Activated CD8-positive, alpha-beta memory T cell treated with anti-CD3 and anti-CD28 coated beads, Interleukin-2, amount 50 U/mL, for 24 hours (primary cell): Measurements from ENCODE around the gene DFFB.

ENCODE experiments used
- DNase-seq: peaks from one replicate; pipeline ENCODE4 v3.0.0-alpha.2; 2020; ENCODE audit errors: extremely low read depth

Gene DFFB

DNA sequence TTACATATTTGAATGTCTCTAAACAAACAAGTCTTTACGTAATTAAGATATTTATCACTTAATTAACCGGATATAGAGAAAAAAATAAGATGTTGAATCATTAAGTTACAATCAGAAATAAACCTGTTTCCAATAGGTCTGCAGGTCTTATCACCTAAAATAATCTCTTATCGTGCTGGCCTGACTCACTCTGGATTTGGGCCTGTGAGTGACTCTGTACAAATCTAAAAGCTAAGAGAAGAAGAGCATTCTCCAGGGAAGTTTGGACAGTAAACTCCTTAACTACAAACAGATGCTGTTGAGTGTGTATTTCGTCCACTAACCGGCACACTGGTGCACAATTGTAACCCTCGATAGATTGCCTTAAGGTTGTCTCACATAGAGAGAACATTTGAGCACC is 25.6 kb upstream of the DFFB start:
- DNase-seq, result no peak

DNA sequence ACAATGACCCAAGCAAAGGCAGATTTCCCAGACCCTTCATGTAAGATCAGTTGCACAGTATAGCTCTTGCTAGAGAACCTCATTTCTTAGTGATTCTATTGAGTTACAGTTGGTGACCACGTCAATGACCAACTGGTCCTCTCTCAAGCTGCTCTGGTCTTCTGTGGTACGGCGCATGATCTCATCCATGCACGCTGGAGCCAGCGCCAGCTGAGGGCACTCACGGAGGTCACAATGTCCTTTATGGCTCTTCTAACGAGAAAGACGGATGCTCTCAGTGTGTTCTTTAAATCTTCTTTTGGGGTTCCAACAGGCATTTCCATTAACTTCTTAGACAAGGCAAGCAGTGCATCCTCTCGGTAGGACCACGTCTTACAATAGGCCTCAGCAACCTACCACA is 22.6 kb upstream of the DFFB start:
- no peak for DNase-seq

DNA sequence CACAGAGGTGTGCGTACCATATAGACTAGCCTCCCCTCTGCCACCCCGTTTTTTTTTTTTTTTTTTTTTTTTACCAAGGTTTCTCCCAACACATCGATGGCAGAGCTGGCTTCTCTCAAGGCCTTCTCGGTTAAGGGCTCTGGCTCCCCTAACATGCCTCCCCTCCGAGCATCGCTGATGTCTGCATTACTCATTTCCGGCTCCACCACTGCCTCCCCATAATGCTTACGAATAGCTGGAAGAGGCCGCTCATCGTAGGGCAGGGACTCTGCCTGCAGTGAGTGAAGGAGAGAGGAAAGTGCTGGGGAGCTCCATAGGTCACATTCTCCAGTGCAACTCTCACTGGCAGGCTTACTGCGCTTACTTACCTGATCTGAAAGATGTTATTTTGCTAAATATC is 20.9 kb upstream of the DFFB start:
- no peak for DNase-seq

DNA sequence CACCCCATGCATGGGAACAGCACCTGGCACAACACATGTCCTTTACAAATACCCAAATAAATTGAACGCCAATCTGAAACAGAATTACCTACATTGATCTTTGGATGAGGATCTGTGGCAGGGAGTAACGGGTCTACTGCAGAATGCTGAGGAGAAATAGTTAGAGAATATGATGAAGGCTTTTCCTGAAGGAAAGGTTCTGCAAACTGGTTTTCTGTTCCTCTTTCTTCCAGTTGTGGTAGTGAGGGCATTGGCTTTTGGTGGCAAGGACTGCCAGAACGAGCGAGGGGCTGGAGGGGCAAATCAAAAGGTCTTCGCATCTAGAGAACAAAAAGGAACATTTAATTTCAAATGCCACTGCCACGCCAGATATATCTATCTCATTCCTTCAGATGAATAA is 20.1 kb upstream of the DFFB start:
- DNase-seq, result no peak

DNA sequence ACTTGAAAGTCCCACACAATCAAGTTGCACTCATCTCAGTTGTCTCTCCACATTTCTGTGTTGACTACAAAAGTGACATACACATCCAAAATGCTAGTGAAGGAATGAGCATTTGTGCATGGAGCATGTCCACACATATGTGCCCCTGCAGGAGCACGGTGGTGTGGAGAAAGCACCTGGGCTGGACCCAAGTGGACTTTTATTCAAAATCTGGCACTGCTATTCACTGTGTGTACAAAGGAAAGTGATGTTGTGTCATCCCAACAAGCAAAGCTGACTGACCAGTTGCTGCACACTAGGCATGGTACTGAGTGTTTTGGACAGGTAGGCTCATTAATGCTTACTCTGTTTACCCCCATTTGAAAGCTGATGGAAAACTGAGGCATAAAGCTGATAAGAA is 19.6 kb upstream of the DFFB start:
- no peak for DNase-seq

DNA sequence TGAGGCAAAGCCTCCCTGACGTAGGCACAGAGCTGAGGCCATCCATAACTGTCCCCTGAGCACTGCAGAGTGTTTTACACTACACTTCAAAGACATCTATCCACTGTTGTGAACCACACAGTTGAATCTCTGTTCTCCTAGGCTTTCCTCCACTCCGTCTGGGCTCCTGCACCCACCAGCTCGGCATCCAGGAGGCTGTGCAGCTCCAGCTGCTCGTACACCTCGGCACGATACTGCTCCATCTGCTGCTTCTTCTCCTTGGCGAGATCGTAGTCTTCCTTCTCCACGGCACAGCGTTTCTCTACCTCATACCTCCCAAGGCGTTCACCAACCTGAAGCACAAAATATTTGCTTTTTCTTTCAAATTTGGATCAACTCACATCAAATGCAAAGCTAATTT is 18.5 kb upstream of the DFFB start:
- DNase-seq, result no peak

DNA sequence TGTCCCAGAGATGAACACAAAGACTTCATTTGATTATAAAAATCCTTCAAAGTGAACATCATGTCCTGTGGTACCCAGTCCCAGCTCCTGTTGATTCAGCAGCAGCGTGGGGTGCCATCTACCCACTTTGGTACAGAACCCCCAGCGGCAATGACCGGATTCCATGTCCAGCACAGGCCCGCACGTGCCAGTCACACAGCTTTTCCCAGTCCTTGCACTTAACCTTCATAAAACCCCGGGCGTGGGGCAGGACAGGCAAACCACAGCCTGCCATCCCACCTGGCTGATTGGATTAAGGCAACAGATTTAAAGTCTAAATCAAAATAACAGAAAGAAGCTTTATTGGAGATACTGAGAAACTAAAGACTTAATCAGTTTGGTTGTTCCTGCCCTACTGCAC is 15.8 kb upstream of the DFFB start:
- no peak for DNase-seq

DNA sequence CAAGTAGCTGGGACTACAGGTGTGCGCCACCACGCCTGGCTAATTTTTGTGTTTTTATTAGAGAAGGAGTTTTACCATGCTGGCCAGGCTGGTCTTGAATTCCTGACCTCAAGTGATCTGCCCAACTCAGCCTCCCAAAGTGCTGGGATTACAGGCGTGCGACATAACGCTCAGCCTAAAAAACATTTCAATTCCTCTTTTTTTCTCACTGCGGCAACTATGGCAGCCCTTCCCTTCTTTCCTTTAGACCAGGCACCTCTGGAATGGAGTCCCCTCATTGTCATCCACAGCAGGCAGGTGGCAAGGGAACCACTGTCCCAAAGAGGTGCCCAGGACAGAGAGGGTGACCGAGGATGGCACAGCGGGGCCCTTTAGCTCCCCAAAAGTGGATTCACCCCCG is 14.4 kb upstream of the DFFB start:
- no peak for DNase-seq

DNA sequence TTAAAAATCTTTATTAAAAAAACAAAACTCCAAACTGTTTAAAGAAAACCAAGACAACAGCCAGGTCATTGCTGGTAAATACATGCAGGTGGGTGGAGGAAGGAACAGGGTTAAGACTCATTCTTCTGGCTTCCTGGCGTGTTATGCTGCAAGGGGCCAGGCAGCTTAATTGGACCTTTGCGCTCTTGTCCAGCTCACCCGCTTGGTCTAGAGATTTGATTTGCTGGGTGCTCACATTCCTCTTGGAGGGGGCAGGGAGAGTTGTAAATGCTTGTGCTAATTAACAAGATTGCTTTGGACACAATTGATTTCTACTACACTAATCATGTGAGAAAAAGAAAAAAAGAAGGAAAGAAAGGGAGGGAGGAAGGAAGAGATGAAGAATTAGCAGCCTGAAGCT is 10.7 kb upstream of the DFFB start:
- no peak for DNase-seq

DNA sequence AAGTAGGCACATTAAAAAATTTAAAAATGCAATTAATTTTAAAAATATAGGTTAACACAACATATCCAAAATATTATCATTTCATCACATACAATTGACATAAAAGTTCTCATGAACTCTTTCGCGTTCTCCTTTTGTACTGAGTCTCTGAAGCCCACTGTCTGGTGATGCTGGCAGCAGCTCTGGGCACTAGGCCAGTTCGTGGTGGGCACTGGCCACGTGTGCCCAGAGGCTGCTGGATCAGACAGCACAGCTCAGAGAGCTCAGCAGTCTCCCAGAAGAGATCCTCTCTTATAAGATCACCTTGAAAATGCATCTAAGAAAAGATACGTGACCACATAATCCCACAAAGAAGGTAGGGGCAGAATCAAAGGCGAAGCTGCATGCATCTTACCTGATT is 10.2 kb upstream of the DFFB start:
- DNase-seq, result no peak

DNA sequence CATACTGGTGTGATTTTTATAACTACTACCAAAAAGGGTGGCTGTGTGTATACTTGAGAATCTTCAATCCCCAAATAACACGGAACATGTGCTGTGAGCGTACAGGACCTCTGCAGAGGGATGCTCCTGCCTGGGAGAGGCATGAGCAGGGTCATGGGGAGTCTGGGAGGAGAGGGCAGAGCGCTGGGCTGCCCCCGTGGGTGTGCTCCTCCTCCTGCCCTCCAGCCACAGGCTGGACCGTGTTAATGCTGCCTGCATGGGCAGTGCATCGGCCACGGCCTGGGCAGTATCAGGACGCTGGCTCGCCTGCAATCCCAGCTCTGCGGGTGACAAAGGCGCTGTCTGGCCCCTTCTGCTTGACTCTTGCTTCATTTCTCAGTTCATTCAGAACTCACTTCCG is 6.4 kb upstream of the DFFB start:
- DNase-seq, result no peak

DNA sequence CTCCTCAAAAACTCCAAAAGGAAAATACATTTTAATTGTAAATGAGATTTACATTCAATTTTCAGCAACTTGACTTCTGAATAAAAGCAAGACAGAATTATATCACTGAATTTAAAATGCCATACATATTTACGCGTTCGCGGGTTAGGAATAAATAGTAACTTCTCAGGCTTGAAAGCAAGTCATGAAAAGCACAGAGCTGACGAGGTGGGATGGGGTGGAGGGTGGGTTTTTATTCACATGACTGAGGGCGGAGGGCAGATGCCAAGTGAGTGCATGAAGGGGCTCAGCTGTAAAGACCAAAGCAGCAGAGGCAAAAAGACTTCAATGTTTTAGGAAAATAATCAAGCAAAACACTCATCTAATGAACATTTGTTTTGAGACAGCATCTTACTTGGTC is 6.0 kb upstream of the DFFB start:
- DNase-seq, result no peak

DNA sequence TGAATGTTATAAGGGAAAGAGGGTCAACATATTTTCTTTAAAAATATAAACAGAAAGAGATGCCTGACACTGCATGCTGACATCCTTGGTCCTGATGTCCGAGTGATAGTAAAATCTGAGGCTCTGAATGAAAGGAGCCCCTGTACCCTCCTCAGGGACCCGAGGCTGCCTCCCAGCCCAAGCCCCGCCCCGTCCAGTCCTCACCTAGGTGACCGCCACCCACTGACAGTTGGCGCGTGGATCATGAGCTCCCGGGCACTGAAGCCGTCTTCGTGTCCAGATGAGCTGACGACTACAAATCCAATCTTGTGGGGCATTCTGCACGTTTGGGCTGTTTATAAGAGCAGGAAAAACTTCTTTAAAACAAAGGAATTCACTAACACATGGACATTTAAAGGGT is 5.2 kb upstream of the DFFB start:
- DNase-seq, result no peak

DNA sequence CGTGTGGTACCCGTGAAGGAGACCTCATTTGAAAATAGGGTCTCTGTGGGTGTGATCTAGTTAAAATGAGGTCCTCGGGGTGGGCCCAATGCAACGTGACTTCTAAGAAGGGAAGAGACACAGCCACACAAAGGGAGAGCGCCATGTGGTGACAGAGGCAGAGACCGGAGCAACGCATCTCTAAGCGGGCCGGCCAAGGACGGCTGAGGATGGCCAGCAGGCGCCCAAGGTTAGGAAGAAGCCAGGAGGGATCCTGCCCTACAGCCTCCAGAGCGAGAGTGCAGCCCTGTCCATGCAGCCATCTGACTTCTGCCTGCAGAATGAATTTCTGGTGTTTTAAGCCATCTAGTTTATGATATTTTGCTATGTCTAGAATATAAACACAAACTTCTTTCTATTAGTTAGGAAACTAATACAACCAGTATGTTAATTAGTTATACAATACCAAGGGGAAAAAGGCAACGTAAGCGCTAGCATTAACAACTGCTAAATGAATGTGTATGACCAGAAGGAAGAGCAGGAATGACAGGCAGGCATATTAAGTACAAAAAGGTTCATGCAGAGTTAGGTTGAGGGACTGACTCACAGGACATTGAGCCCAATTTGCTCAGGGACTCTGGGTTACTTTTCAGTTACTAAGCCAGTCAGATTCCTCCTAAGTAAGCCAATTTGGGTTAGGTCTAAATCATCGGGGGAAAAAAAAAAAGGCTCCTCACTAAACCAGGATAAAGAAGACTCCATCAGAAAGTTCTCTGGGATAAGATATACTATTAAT is 4.4 kb upstream of the DFFB start:
- no peak for DNase-seq

DNA sequence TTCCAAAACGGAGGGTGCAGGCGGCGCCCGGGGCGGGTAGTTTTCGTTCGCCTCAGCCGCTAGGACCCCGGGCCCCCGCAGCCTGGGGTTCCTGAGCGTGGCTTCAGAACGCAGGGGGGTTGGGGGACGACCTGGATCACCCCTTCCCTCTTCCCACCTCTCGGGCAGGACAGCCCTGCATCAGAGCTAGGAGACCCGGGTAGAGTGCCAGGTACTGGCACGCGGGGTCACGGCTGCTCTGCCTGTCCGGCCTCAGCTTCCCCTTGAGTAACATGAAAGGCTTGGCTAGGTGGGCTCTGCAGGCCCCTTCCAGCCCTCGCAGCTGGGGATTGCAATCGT is 484 bp downstream of the DFFB start:
- no peak for DNase-seq

DNA sequence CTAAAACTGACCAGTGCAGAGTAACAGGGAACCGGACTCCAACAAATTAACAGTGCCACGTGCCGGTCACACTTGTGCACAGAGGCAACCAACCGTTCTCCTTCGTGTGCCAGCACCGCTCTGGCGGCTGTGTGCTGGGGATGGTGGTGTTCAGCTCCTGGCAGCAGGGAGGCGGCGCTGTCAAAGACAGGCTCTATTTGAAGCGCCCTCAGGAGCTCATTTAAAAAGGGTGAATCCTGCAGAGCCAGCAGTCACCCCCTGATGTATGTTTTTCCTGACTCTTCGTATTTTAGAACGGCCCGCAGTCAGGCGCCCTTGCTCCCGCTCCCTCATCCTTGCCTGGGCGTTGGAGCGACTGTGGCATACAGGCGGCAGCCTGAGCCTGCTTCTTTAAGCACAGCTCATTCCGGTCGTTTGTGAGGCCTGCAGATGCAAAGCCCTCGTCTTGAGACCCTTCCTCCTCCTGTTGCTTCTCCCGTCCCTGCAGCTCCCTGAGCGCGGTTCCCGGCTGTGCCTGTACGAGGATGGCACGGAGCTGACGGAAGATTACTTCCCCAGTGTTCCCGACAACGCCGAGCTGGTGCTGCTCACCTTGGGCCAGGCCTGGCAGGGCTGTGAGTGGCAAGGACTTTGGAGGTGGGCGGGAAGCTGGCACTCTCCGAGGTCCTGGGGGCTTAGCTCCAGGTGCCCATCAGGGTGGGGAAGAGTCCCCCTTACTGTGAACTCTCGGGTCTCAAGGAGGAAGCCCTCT is 1.1 kb downstream of the DFFB start:
- no peak for DNase-seq

DNA sequence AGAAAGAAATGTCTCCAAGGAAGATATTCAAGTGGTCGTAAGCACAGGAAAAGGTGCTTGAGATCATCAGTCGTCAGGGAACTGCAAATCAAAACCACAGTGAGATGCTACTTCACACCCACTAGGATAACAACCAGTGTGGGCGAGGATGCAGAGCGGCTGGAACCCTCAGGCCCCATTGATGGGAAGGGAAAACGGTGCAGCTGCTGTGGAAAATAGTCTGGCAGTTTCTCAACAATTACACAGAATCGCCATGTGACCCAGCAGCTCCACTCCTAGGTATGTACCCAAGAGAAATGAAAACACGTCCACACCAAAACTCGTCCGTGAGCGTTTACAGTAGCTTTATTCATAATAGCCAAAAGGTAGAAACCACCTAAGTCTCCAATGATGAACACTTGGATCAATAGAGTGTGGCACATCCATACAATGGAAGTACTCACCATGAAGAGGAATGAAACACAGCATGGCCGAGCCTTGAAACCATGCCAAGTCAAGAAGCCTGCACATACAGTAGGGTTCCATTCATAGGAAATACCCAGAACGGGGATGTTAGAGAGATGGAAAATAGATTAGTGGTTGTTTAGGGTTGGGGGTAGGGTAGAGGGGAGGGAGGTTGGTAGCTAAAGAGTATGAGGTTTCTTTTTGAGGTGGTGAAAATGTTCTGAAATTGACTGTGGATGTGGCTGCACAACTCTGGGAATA is 6.1 kb downstream of the DFFB start:
- DNase-seq, result no peak

DNA sequence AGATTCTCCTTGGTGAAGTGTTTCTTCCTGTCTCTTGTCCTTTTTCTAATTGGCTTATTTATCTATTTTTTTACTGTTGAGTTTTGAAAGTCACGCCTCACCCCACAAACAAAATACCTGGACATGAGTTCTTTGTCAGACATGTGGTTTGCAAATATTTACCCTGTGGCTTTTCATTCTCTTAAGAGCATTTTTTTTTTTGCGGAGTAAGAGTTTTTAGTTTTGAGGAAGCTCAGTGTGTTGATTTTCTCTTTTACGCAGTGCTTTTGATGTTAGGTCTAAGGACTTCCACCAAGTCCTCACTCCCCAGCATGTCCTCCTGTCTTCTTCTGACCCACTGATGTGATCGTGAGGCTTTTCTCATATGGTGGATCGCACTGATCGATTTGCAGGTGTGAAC is 7.6 kb downstream of the DFFB start:
- DNase-seq, result no peak

DNA sequence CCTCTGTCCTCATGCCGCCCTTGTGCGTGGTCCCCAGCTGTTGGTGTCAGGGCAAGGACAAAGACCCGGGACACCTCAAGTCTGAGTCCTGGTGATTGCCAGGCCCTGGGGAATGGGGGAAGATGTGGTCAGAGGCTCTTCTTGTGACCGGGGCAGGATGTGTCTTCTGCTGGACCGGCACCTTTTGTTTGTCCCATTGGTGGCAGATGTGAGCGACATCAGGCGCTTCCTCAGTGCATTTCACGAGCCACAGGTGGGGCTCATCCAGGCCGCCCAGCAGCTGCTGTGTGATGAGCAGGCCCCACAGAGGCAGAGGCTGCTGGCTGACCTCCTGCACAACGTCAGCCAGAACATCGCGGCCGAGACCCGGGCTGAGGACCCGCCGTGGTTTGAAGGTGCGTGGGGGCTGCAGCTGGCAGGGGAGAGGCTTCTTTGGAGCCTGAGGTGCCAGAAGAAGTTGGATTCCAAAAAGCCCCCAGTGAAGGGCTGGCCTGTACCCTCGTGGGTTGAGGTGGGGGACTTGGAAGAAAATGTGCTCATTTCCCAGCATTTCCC is 8.4 kb downstream of the DFFB start:
- DNase-seq, result no peak

DNA sequence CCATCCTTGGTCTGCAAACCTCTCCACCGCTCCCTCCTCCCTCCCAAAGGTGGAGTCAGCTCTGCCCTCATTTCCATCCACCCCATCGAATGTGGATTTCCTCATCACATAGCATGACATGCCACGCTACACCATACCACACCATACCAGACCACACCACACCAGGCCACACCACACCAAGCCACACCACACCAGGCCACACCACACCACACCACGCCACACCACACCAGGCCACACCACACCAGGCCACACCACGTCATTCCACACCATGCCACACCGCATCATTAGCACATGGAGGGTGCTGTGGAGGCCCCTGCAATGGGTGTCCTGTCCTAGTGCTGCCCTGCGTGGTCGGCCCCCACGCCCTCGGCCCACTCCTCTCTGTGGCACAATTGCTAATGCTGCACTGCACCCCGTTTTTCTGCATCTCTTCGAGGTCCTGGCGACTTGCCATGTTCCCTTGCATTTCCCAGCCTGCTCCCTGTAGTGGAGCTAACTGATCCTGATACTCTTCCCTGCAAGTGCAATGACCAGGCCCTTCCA is 11.3 kb downstream of the DFFB start:
- no peak for DNase-seq

DNA sequence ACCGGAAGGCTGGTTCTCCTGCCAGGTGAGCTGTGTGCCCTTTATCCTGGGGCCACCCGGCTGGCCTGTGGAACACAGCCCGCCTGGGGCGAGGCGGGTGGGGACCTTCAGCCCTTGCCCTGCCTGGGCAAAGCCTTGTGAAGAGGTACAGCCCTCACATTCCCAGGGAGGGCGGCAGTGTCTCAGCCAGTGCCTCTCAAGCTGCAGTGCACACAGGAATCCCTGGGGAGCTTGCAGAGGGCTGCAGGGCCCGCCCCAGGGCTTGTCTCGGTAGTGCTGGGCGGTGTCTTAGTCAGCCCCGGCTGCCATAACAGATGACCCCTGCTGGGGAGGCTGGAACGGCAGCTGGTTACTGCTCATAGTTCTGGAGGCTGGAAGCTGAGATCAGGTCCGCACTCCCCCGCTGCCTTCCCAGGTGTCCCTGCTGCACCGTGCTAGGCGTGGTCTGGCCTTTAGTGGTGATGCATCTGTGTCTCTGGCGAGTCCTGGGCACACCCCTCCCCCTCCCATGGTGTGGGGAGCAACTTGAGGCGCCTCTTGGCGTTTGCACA is 12.6 kb downstream of the DFFB start:
- DNase-seq, result no peak

DNA sequence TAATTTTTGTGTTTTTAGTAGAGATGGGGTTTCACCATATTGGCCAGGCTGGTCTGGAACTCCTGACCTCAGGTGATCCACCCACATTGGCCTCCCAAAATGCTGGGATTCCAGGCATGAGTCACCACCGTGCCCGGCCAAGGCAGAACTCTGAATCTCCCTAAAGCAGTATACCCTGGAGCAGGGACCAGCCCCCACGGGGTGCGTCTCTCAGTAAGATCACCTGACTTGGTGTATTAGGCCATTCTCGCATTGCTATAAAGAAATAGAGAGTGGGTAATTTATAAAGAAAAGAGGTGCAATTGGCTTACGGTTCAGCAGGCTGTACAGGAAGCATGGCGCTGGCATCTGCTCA is 14.2 kb downstream of the DFFB start:
- DNase-seq, result no peak
